Neural crest cell (in vitro differentiated cells): ENCODE data around the gene RAB29. TPM values are rescaled to one million over a fixed set of nuclear protein-coding genes. Genes with fewer than 3 reads are reported as not detected.

ENCODE experiments used
- DNase-seq: peaks from one replicate; pipeline ENCODE4 v3.0.0; 2021; ENCODE audit warnings: low read depth, mixed read lengths, low spot score
- H3K27ac Mint-ChIP-seq: one replicate; pipeline ENCODE4 v1.8.0; 2021; ENCODE audit warnings: mild to moderate bottlenecking, mixed read lengths; ENCODE audit not compliant: unreplicated experiment
- H3K27me3 Mint-ChIP-seq: 2 replicates; pipeline ENCODE4 v1.8.0; 2021; ENCODE audit warnings: low read depth, mild to moderate bottlenecking, mixed read lengths
- H3K36me3 Mint-ChIP-seq: 2 replicates; pipeline ENCODE4 v1.8.0; 2021; ENCODE audit warnings: low read depth, mild to moderate bottlenecking, mixed read lengths
- H3K4me1 Mint-ChIP-seq: 2 replicates; pipeline ENCODE4 v1.8.0; 2021; ENCODE audit warnings: mixed read lengths
- H3K4me3 Mint-ChIP-seq: one replicate; pipeline ENCODE4 v1.8.0; 2021; ENCODE audit warnings: mild to moderate bottlenecking, mixed read lengths
- H3K9me3 Mint-ChIP-seq: 2 replicates; pipeline ENCODE4 v1.8.0; 2021; ENCODE audit warnings: mixed read lengths
- CTCF ChIP-seq: fragments of 200-600 bp; sonication (generic); conservative IDR thresholded peaks from 2 replicates; pipeline ENCODE4 v1.5.0; 2021; ENCODE audit warnings: antibody characterized with exemption, mild to moderate bottlenecking
- total RNA-seq: library from RNA; stranded (reverse); gene quantifications from 2 replicates; pipeline ENCODE4 v1.2.1, GENCODE V29; 2021

The RAB29 gene
- total RNA-seq, 1 donor from 2014 or later: 9.0 TPM

- TF ChIP-seq CTCF: no peak
- no peak for DNase-seq
- Mint-ChIP-seq H3K36me3 (peaks cover 6% of the 10 kb centered on the region), H3K27ac (peak overlapping the region; percentile 63), H3K9me3 (no peaks in the 10 kb centered on the region), H3K4me3 (peak overlapping the region; percentile 91), H3K4me1 (peaks cover 67% of the 10 kb centered on the region), H3K27me3 (no peaks in the 10 kb centered on the region)
Observed at GRCh38 chr1:205813755-205814058, 38.4 kb upstream of the RAB29 start.

GRCh38 chr1:205812878-205813754 is 37.8 kb upstream of the RAB29 start, which contains the start of gene SLC41A1:
Gene SLC41A1, minus strand, starts transcription at chr1:205813198. Its CDS starts 2,757 bp downstream, at chr1:205810441.
- Mint-ChIP-seq H3K27me3 (no peaks in the 10 kb centered on the region), H3K36me3 (peaks cover 6% of the 10 kb centered on the region), H3K4me1 (peaks cover 68% of the 10 kb centered on the region), H3K9me3 (no peaks in the 10 kb centered on the region), H3K4me3 (peak within 1 kb of the TSS; percentile 94), H3K27ac (peak within 1 kb of the TSS; percentile 91)
- TF ChIP-seq CTCF: no peak
- peak; percentile 81 for DNase-seq

GRCh38 chr1:205812271-205812877 is 37.1 kb upstream of the RAB29 start:
- peak; percentile 33 for DNase-seq
- peak overlapping the region; percentile 94 for H3K4me3 Mint-ChIP-seq
- peaks cover 60% of the 10 kb centered on the region for H3K4me1 Mint-ChIP-seq
- peaks cover 7% of the 10 kb centered on the region for H3K36me3 Mint-ChIP-seq
- no peaks in the 10 kb centered on the region for H3K9me3 Mint-ChIP-seq
- no peaks in the 10 kb centered on the region for H3K27me3 Mint-ChIP-seq
- TF ChIP-seq CTCF: no peak
- peak overlapping the region; percentile 91 for H3K27ac Mint-ChIP-seq

GRCh38 chr1:205811660-205812059 is 36.4 kb upstream of the RAB29 start:
- Mint-ChIP-seq H3K9me3 (no peaks in the 10 kb centered on the region), H3K36me3 (peaks cover 9% of the 10 kb centered on the region), H3K27ac (no peak overlapping the region), H3K4me3 (peak overlapping the region; percentile 94), H3K27me3 (no peaks in the 10 kb centered on the region), H3K4me1 (peaks cover 53% of the 10 kb centered on the region)
- no peak for DNase-seq
- no peak for TF ChIP-seq CTCF

- H3K27ac Mint-ChIP-seq: no peak overlapping the region
- peaks cover 49% of the 10 kb centered on the region for H3K4me1 Mint-ChIP-seq
- peak; percentile 44 for TF ChIP-seq CTCF
- DNase-seq: no peak
- peaks cover 9% of the 10 kb centered on the region for H3K36me3 Mint-ChIP-seq
- no peaks in the 10 kb centered on the region for H3K27me3 Mint-ChIP-seq
- peak overlapping the region; percentile 48 for H3K4me3 Mint-ChIP-seq
- H3K9me3 Mint-ChIP-seq: no peaks in the 10 kb centered on the region
Observed at GRCh38 chr1:205810448-205811157, 35.3 kb upstream of the RAB29 start.
